Body of pancreas (tissue), 4 donors: ENCODE results near the gene MED17.
A peak's percentile ranks its signal among the peaks of the same experiment; 100 is the strongest.

Source experiments
- CTCF ChIP-seq, 7 experiments: fragments of 450-650 bp in 4 of 7; fragments of 200-600 bp in 3 of 7; sonication (generic) in 3 of 7; IDR thresholded peaks; one replicate each; pipeline ENCODE4 v1.5.1; 2016 to 2019; ENCODE audit warnings: antibody characterized with exemption in 7 of 7
- POLR2A ChIP-seq, 3 donors: fragments of 450-650 bp; IDR thresholded peaks; one replicate each; pipeline ENCODE4 v1.6.1; 2016; ENCODE audit warnings: antibody characterized with exemption in 3 of 3, mild to moderate bottlenecking in 2 of 3

DNA sequence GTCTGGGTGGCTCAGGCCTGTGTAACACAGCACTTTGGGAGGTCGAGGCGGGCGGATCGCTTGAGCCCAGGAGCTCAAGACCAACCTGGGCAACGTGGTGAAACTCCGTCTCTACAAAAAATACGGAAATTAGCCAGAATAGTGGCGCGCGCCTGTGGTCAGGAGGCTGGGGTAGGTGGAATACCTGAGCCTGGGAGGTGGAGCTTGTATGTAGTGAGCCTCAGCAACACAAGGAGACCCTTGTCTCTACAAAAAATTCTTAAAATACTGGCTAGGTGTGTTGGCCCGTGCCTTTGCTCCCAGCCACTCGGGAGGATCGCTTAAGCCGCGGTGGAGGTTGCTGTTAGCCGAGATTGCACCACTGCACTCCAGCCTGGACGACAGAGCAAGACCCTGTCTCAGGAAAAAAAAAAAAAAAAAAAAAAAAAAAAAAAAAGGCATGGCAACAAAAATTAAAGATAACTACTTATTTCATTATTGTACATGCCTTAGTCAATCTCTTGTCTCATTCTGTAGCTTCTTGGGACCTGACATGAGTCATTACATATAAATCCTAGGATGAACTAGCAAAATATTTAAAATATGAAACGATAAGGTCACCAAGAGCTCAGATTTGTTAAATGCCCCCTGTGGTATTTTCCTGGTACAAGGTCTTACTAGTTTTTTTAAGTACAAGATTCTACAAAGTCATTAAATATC lies 43.9 kb upstream of the MED17 start:
- no peak for TF ChIP-seq CTCF (IDR thresholded peaks at IDR 0.05)
- peak in 2 of 3 donors; percentile 19 to 24 for TF ChIP-seq POLR2A (IDR thresholded peaks at IDR 0.05)
